22Rv1 (cell line): Measurements from ENCODE around the gene RB1.

Experiments
- CTCF ChIP-seq: fragments of 450-650 bp; IDR thresholded peaks from 2 replicates; pipeline ENCODE4 v1.5.1; 2017; ENCODE audit warnings: mild to moderate bottlenecking
- ZFX ChIP-seq: fragments of 450-650 bp; IDR thresholded peaks from 2 replicates; pipeline ENCODE4 v1.6.1; 2017; ENCODE audit warnings: antibody characterized with exemption, borderline replicate concordance

- no peak for TF ChIP-seq CTCF
- TF ChIP-seq ZFX = no peak
Measured at GRCh38 chr13:48356750-48357149, 53.2 kb downstream of the RB1 start.
